ENCODE results near the gene CTDSPL.

Gene CTDSPL

DNA sequence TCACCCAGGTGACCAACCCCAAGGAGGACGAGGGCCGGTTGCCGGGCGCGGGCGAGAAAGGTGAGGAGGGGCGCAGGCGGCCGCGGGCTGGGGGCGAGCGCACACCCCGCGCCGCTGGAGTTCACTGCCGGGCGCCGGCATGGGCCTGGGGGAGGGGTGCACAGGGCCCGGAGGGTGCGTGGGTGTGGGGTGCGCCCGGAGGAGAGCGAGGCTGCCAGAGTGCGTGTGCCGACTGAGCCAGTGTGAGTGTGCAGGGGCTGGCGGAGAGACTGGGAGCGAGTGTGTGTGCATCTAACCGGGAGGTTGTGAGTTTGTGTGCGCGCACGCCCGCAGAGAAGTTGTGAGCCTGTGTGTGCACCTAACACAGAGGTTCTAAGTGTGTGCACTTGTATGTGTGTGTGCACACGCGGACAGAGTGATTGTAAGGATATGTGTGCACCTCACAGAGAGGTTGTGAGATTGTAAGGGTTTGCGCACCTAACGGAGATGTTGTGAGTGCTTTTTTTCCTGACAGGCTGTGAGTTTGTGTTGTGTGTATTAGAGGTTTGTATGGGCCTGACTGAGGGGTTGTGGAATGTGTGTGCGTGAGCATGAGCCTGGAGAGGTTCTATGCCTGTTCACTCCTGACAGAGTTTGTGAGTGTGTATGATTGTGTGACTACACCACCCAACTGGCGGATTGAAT is 681 bp downstream of the CTDSPL start (continued):
- TF ChIP-seq ZNF19 (tag by site-specific recombination; IDR thresholded peaks at IDR 0.05; ENCODE audit: low read depth) (no peak), ZNF184 (tag by site-specific recombination; IDR thresholded peaks at IDR 0.05) (no peak), ZNF776 (tag by site-specific recombination; IDR thresholded peaks at IDR 0.05; ENCODE audit: borderline replicate concordance) (no peak), ZNF114 (tag by site-specific recombination; IDR thresholded peaks at IDR 0.05) (no peak), ZNF580 (tag by site-specific recombination; IDR thresholded peaks at IDR 0.05) (no peak), ZNF701 (tag by site-specific recombination; IDR thresholded peaks at IDR 0.05) (no peak), ZNF639 (tag by site-specific recombination; IDR thresholded peaks at IDR 0.05) (no peak), ZFP3 (tag by site-specific recombination; IDR thresholded peaks at IDR 0.05; ENCODE audit: low read depth) (no peak), ZBTB48 (tag by site-specific recombination; IDR thresholded peaks at IDR 0.05) (no peak; the same call in 1 of the 2 replicates), ZNF791 (tag by site-specific recombination; IDR thresholded peaks at IDR 0.05) (no peak), ZBTB21 (tag by site-specific recombination; IDR thresholded peaks at IDR 0.05) (no peak), ZNF112 (tag by site-specific recombination; IDR thresholded peaks at IDR 0.05) (no peak), IKZF3 (tag by site-specific recombination; IDR thresholded peaks at IDR 0.05) (no peak), KLF10 (tag by site-specific recombination; IDR thresholded peaks at IDR 0.05) (0 out of 2 replicates have a peak, but pooled peaks have one; percentile 31), ZNF521 (tag by site-specific recombination; IDR thresholded peaks at IDR 0.05) (no peak), ZNF26 (tag by site-specific recombination; IDR thresholded peaks at IDR 0.05) (no peak), ZBTB26 (tag by site-specific recombination; optimal IDR thresholded peaks at IDR 0.05) (peak; percentile 88), ZNF155 (tag by site-specific recombination; IDR thresholded peaks at IDR 0.05) (no peak), OSR2 (tag by site-specific recombination; IDR thresholded peaks at IDR 0.05) (no peak), ZNF561 (tag by site-specific recombination; IDR thresholded peaks at IDR 0.05; ENCODE audit: borderline replicate concordance) (0 out of 2 replicates have a peak, but pooled peaks have one; percentile 19), ZFP37 (tag by site-specific recombination; IDR thresholded peaks at IDR 0.05) (no peak), ZNF629 (tag by site-specific recombination; IDR thresholded peaks at IDR 0.05) (no peak), ZXDB (tag by site-specific recombination; IDR thresholded peaks at IDR 0.05) (peak; percentile 38; the same call in 1 of the 2 replicates), ZNF837 (tag by site-specific recombination; IDR thresholded peaks at IDR 0.05) (no peak), ZNF16 (tag by site-specific recombination; IDR thresholded peaks at IDR 0.05; ENCODE audit: low read depth) (no peak), ZNF48 (tag by site-specific recombination; IDR thresholded peaks at IDR 0.05) (no peak), REPIN1 (tag by site-specific recombination; IDR thresholded peaks at IDR 0.05; ENCODE audit: low read depth) (no peak), ZBTB8A (tag by site-specific recombination; IDR thresholded peaks at IDR 0.05) (peak; percentile 69), ZNF423 (tag by site-specific recombination; IDR thresholded peaks at IDR 0.05) (peak; percentile 36; the same call in 1 of the 2 replicates)
- TF ChIP-seq, protein P1, sequence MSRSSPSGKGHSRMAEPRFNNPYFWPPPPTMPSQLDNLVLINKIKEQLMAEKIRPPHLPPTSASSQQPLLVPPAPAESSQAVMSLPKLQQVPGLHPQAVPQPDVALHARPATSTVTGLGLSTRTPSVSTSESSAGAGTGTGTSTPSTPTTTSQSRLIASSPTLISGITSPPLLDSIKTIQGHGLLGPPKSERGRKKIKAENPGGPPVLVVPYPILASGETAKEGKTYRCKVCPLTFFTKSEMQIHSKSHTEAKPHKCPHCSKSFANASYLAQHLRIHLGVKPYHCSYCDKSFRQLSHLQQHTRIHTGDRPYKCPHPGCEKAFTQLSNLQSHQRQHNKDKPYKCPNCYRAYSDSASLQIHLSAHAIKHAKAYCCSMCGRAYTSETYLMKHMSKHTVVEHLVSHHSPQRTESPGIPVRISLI (tag by site-specific recombination; IDR thresholded peaks at IDR 0.05): no peak
- TF ChIP-seq, protein P2, sequence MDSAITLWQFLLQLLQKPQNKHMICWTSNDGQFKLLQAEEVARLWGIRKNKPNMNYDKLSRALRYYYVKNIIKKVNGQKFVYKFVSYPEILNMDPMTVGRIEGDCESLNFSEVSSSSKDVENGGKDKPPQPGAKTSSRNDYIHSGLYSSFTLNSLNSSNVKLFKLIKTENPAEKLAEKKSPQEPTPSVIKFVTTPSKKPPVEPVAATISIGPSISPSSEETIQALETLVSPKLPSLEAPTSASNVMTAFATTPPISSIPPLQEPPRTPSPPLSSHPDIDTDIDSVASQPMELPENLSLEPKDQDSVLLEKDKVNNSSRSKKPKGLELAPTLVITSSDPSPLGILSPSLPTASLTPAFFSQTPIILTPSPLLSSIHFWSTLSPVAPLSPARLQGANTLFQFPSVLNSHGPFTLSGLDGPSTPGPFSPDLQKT (IDR thresholded peaks at IDR 0.05; ENCODE audit: borderline replicate concordance, low read depth, low read length): no peak
- TF ChIP-seq, protein P3, sequence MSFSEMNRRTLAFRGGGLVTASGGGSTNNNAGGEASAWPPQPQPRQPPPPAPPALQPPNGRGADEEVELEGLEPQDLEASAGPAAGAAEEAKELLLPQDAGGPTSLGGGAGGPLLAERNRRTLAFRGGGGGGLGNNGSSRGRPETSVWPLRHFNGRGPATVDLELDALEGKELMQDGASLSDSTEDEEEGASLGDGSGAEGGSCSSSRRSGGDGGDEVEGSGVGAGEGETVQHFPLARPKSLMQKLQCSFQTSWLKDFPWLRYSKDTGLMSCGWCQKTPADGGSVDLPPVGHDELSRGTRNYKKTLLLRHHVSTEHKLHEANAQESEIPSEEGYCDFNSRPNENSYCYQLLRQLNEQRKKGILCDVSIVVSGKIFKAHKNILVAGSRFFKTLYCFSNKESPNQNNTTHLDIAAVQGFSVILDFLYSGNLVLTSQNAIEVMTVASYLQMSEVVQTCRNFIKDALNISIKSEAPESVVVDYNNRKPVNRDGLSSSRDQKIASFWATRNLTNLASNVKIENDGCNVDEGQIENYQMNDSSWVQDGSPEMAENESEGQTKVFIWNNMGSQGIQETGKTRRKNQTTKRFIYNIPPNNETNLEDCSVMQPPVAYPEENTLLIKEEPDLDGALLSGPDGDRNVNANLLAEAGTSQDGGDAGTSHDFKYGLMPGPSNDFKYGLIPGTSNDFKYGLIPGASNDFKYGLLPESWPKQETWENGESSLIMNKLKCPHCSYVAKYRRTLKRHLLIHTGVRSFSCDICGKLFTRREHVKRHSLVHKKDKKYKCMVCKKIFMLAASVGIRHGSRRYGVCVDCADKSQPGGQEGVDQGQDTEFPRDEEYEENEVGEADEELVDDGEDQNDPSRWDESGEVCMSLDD (tag by site-specific recombination; IDR thresholded peaks at IDR 0.05): 0 out of 2 replicates have a peak, but pooled peaks have one; percentile 47
